Measurements from ENCODE around the gene JDP2.

The JDP2 gene

DNA sequence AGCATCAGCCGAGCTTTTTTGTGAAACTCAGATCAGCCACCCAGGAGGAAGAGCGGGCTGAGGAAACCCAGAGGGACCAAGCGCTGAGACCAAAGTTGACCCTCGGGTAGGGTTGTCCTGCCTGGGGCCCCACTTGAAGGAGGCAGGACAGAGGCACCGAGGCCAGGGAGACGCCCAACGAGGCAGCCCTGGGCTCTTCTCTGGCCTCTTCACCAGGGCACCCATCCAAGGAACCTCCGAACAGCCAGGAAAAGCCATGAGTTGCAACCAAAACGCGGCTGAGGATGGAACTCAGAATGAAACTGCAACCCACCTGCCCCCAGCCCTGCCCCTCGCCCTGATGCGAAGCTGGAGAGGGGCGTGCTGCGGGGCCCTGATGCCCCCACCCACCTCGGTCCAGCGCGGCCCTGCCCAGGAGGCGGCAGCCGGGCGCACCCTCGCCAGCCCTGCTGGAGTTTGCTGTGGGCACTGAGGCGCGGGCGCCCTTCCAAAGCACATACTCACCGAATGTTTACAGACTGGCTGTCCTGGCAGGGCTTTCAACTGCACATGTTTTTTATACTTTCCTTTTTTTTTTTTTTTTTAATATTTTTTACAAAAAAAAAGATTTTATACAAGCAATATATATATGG lies 41.9 kb downstream of the JDP2 start (continued):
- TF ChIP-seq ZNF292 (tag by site-specific recombination; IDR thresholded peaks at IDR 0.05; ENCODE audit: borderline replicate concordance, low read depth) (no peak), ZNF146 (tag by site-specific recombination; IDR thresholded peaks at IDR 0.05) (no peak), ZSCAN4 (tag by site-specific recombination; IDR thresholded peaks at IDR 0.05) (no peak), MEIS1 (CRISPR knock-in tag; IDR thresholded peaks at IDR 0.05; ENCODE audit: borderline replicate concordance) (no peak)

DNA sequence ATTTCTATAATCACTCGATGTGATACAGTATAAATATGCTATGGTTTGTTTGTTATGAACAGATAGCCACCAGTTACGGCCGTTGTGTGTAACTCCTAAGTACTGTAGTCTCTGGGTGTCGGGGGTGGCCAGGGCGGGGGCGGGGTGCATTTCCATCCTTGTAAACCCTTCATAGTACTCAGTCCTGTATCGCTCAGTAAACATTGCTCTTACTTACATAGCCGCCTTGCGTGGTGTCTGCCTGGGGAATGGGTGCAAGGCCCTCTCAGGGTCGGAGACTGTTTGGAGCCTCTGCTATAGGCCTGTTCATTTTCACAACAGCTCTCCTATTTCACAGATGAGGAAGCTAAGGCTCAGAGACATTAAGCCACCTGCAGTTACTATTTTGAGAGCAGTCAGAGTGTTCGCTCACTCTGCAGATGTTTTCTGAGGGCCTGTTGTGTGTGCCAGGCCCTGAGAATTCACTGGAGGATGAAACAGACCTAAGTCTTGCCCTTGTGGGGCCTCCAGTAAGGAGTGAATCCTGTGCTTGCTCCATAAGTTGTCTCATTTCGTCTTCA lies 42.5 kb downstream of the JDP2 start:
- no peak for TF ChIP-seq KLF7 (tag by site-specific recombination; IDR thresholded peaks at IDR 0.05; ENCODE audit: borderline replicate concordance)
- TF ChIP-seq ZNF140 (tag by site-specific recombination; IDR thresholded peaks at IDR 0.05): no peak
- no peak for TF ChIP-seq SP2 (tag by site-specific recombination; IDR thresholded peaks at IDR 0.05)
- TF ChIP-seq ZNF600 (tag by site-specific recombination; IDR thresholded peaks at IDR 0.05): no peak
- TF ChIP-seq ZNF280D (tag by site-specific recombination; IDR thresholded peaks at IDR 0.05): no peak
- TF ChIP-seq ZFHX2 (tag by site-specific recombination; conservative IDR thresholded peaks at IDR 0.05): no peak
- TF ChIP-seq ZNF239 (tag by site-specific recombination; IDR thresholded peaks at IDR 0.05): no peak
- no peak for TF ChIP-seq ZNF558 (tag by site-specific recombination; IDR thresholded peaks at IDR 0.05)
- no peak for TF ChIP-seq SALL2 (tag by site-specific recombination; IDR thresholded peaks at IDR 0.05; ENCODE audit: borderline replicate concordance)
- TF ChIP-seq ZNF626 (tag by site-specific recombination; IDR thresholded peaks at IDR 0.05): no peak
- TF ChIP-seq ZNF266 (tag by site-specific recombination; IDR thresholded peaks at IDR 0.05; ENCODE audit: low read depth): no peak
- peaks cover 0 to 9% of the 10 kb centered on the region in 2 experiments; a peak in 1 of 3 replicates for H3K36me3 ChIP-seq (ENCODE audit: control insufficient read depth in 2 of 2, insufficient read depth in 1 of 2, low read length in 2 of 2)
- no peaks in the 10 kb centered on the region for H3K4me1 ChIP-seq (ENCODE audit: control insufficient read depth, insufficient read depth, low read length)
- no peaks in the 10 kb centered on the region for H3K9me3 ChIP-seq (ENCODE audit: control insufficient read depth, insufficient read depth, low read depth, low read length)
- ChIA-PET POLR2A (interaction anchor here (0.6 kb wide), 1 partner anchor 20 kb away, joined by 4 read pairs; no protein-coding TSS in a partner anchor), CTCF (no interaction called here)
- H3K4me3 ChIP-seq (ENCODE audit: low read depth, low read length): no peak overlapping the region
- no peak overlapping the region for H3K27ac ChIP-seq (ENCODE audit: extremely low read depth, low read depth, low read length)

GRCh38 chr14:75471059-75471458 lies 43.2 kb downstream of the JDP2 start:
- peaks cover 0 to 9% of the 10 kb centered on the region in 2 experiments; a peak in 1 of 3 replicates for H3K36me3 ChIP-seq (ENCODE audit: control insufficient read depth in 2 of 2, insufficient read depth in 1 of 2, low read length in 2 of 2)
- no peaks in the 10 kb centered on the region for H3K4me1 ChIP-seq (ENCODE audit: control insufficient read depth, insufficient read depth, low read length)
- no peaks in the 10 kb centered on the region for H3K9me3 ChIP-seq (ENCODE audit: control insufficient read depth, insufficient read depth, low read depth, low read length)
- no peak overlapping the region for H3K4me3 ChIP-seq (ENCODE audit: low read depth, low read length)
- H3K27ac ChIP-seq (ENCODE audit: extremely low read depth, low read depth, low read length): no peak overlapping the region
- POLR2A ChIA-PET: interaction anchor here (0.6 kb wide), 1 partner anchor 20 kb away, joined by 4 read pairs; no protein-coding TSS in a partner anchor
- CTCF ChIA-PET: interaction anchor here (0.5 kb wide), 1 partner anchor 200 kb away, joined by 3 read pairs; no protein-coding TSS in a partner anchor
- no peak for TF ChIP-seq ZNF354C (tag by site-specific recombination; IDR thresholded peaks at IDR 0.05; ENCODE audit: borderline replicate concordance, low read depth)
- TF ChIP-seq ZNF555 (tag by site-specific recombination; conservative IDR thresholded peaks at IDR 0.05): no peak
- TF ChIP-seq, protein P1, sequence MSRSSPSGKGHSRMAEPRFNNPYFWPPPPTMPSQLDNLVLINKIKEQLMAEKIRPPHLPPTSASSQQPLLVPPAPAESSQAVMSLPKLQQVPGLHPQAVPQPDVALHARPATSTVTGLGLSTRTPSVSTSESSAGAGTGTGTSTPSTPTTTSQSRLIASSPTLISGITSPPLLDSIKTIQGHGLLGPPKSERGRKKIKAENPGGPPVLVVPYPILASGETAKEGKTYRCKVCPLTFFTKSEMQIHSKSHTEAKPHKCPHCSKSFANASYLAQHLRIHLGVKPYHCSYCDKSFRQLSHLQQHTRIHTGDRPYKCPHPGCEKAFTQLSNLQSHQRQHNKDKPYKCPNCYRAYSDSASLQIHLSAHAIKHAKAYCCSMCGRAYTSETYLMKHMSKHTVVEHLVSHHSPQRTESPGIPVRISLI (tag by site-specific recombination; IDR thresholded peaks at IDR 0.05): no peak
- TF ChIP-seq, protein P2, sequence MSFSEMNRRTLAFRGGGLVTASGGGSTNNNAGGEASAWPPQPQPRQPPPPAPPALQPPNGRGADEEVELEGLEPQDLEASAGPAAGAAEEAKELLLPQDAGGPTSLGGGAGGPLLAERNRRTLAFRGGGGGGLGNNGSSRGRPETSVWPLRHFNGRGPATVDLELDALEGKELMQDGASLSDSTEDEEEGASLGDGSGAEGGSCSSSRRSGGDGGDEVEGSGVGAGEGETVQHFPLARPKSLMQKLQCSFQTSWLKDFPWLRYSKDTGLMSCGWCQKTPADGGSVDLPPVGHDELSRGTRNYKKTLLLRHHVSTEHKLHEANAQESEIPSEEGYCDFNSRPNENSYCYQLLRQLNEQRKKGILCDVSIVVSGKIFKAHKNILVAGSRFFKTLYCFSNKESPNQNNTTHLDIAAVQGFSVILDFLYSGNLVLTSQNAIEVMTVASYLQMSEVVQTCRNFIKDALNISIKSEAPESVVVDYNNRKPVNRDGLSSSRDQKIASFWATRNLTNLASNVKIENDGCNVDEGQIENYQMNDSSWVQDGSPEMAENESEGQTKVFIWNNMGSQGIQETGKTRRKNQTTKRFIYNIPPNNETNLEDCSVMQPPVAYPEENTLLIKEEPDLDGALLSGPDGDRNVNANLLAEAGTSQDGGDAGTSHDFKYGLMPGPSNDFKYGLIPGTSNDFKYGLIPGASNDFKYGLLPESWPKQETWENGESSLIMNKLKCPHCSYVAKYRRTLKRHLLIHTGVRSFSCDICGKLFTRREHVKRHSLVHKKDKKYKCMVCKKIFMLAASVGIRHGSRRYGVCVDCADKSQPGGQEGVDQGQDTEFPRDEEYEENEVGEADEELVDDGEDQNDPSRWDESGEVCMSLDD (tag by site-specific recombination; IDR thresholded peaks at IDR 0.05): no peak
- TF ChIP-seq HOXA7 (CRISPR knock-in tag; IDR thresholded peaks at IDR 0.05; ENCODE audit: borderline replicate concordance): no peak
- TF ChIP-seq YY1 (tag by site-specific recombination; IDR thresholded peaks at IDR 0.05): no peak
- no peak for TF ChIP-seq ZNF529 (tag by site-specific recombination; IDR thresholded peaks at IDR 0.05; ENCODE audit: insufficient replicate concordance)
- TF ChIP-seq ZNF155 (tag by site-specific recombination; IDR thresholded peaks at IDR 0.05): no peak
- TF ChIP-seq YY2 (tag by site-specific recombination; IDR thresholded peaks at IDR 0.05): no peak

Measured in HEK293 (cell line).